Measurements from ENCODE around the gene LGSN. TPM values are rescaled to one million over a fixed set of nuclear protein-coding genes. Genes with fewer than 3 reads are reported as not detected.
"Not testable (repeated sequence)": the region's sequence is repeated elsewhere in the genome, so short reads cannot be mapped to it uniquely, and the experiment has no call there.

Gene LGSN
- total and polyA plus RNA-seq, 8 donors: 0.04 to 0.52 (median 0.19) TPM; not detected in 3

- Histone ChIP-seq H3K9me3 (no peaks in the 10 kb centered on the region), H3K27ac (no peak overlapping the region), H3K4me3 (no peak overlapping the region), H3K27me3 (no peaks in the 10 kb centered on the region), H3K4me1 (no peaks in the 10 kb centered on the region), H3K36me3 (no peaks in the 10 kb centered on the region)
- WGBS, 2 donors: 34 to 39% methylated on average over 3 of the region's 3 CpGs
- ATAC-seq: no peak
- no peak for FAIRE-seq
- no peak for DNase-seq
- no peak for TF ChIP-seq CTCF (IDR thresholded peaks at IDR 0.05)
- intact Hi-C loops (cut with DNase I): no loop called here
Measured at GRCh38 chr6:63236398-63236817, 83.4 kb downstream of the LGSN start.

- 69 to 79% methylated on average over 10 to 12 of the region's 12 CpGs for WGBS, 2 donors
- DNase-seq: peak in 1 of 6 donors; percentile 31
Measured at GRCh38 chr6:63230511-63230910, 89.3 kb downstream of the LGSN start.

GRCh38 chr6:63230027-63230426, 89.8 kb downstream of the LGSN start:
- ATAC-seq; H3K36me3 ChIP-seq; intact Hi-C loops (cut with DNase I); H3K27me3 ChIP-seq; H3K4me3 ChIP-seq; H3K9me3 ChIP-seq; H3K27ac ChIP-seq; H3K4me1 ChIP-seq; FAIRE-seq: not testable (repeated sequence)
- WGBS, 2 donors: 74 to 88% methylated on average over 12 to 13 of the region's 13 CpGs
- DNase-seq: peak in 1 of 6 donors; percentile 29

More at GRCh38 chr6:63230511-63230910, 89.3 kb downstream of the LGSN start:
- H3K4me1 ChIP-seq; FAIRE-seq; H3K9me3 ChIP-seq; ATAC-seq; intact Hi-C loops (cut with DNase I); H3K27ac ChIP-seq; H3K36me3 ChIP-seq; H3K4me3 ChIP-seq; H3K27me3 ChIP-seq: not testable (repeated sequence)

GRCh38 chr6:63227928-63228894, 91.6 kb downstream of the LGSN start:
- ATAC-seq; H3K27ac ChIP-seq; H3K4me3 ChIP-seq; H3K4me1 ChIP-seq; intact Hi-C loops (cut with DNase I); FAIRE-seq; H3K9me3 ChIP-seq; H3K27me3 ChIP-seq; H3K36me3 ChIP-seq: not testable (repeated sequence)
- peak in 1 of 6 donors; percentile 47 for DNase-seq
- 82 to 84% methylated on average over 28 to 32 of the region's 32 CpGs for WGBS, 2 donors

- ATAC-seq; FAIRE-seq; H3K36me3 ChIP-seq; H3K9me3 ChIP-seq; intact Hi-C loops (cut with DNase I); H3K4me1 ChIP-seq; H3K27ac ChIP-seq; DNase-seq; H3K27me3 ChIP-seq; H3K4me3 ChIP-seq: not testable (repeated sequence)
- 50 to 54% methylated on average over 4 of the region's 4 CpGs for WGBS, 2 donors
Measured at GRCh38 chr6:63225987-63226386, 93.8 kb downstream of the LGSN start.

Other genes with a start within 250 kb of the LGSN start
- under 1 TPM in 3 of 6 donors, not detected in 3; 0.17 to 0.59 (median 0.37) TPM for gene FKBP1C, start 108.5 kb downstream of the LGSN start, total RNA-seq
- gene FKBP1C, start 108.5 kb downstream of the LGSN start, polyA plus RNA-seq: 1 to 10 TPM in 1 of 2 donors, not detected in 1; 1.0 TPM

Measured in pancreas (tissue), 10 donors.